Measurements from ENCODE around the gene PIGA. TPM values are rescaled to one million over a fixed set of nuclear protein-coding genes. Genes with fewer than 3 reads are reported as not detected.
A peak's percentile ranks its signal among the peaks of the same experiment; 100 is the strongest.

The PIGA gene, protein sequence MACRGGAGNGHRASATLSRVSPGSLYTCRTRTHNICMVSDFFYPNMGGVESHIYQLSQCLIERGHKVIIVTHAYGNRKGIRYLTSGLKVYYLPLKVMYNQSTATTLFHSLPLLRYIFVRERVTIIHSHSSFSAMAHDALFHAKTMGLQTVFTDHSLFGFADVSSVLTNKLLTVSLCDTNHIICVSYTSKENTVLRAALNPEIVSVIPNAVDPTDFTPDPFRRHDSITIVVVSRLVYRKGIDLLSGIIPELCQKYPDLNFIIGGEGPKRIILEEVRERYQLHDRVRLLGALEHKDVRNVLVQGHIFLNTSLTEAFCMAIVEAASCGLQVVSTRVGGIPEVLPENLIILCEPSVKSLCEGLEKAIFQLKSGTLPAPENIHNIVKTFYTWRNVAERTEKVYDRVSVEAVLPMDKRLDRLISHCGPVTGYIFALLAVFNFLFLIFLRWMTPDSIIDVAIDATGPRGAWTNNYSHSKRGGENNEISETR
- 10 to 100 TPM; 13.4 to 22.8 (median 16.9) TPM for polyA plus RNA-seq (ENCODE audit: insufficient read length in 4 of 4)

DNA sequence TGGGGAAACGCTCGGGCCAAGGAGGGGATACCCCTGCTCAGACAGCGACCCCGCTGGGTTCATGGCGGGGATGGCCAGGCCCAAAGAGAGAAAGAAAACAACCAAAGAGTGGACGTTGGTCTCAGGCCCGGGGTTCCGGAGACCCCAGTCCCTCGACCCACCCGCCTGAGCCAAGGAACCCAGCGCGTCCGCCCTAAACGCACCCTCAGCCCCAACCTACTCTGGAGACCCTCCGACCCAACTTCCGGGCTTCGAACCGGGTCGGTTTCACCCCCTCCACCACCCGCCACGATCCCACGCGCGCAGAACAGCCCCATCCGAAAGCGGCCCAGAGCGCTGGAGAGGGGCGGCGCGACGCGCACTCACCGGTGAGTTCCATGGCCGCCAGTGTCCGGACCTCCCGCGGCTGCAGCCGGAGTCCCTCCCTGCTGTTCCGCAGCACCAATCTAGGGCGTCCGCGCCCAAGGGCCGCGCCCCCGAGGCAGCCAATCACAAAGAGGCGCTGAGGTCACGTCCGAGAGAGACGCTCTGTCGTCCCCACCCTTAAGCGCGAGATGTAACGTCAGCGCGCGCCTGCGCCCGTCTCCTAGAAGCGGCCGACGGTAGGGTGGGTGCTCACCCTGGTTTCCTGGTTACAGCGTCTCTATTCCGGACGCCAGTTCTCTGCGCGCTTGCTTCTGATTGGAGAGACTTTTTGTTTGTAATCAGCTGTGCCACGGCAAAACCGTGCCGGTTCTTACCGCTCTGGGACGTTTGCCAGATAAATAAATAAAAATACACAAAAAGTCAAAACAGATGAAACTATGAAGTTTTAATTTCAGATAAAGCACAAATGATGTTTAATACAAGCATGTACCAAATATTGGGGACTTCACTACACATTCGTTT is at the start of gene PIGA:
PIGA (minus strand) TSS at position 389 of the 888 bp plus-strand sequence. CDS start 3,593 bp downstream, outside the sequence.
- peak; percentile 71 to 91 (median 84) for DNase-seq (ENCODE audit: low read depth in 4 of 4, low spot score in 2 of 4)

DNA sequence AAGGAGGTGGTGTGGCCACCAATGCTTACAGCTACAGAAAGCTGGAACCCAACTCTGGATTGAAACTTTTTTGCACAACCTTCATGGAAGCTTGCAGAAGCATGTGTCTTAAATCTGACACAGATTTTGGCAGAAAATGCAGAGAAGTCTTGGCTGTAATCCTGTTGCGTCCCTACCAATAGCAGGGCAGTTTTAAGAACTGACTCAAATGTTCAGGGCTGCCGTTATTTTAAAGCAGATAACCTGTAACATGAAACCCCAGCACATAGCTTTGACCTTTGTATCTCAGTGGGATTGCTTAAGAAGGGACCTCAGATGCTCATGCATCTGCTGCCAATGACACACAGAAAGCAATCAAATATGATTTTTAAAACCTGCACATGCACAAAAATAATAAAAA is 49.0 kb upstream of the PIGA start, which contains the start of gene VEGFD:
VEGFD (minus strand) TSS at position 110 of the 400 bp plus-strand sequence. CDS start 467 bp downstream, outside the sequence.
- peak in 1 of 4 donors; percentile 8 for DNase-seq (ENCODE audit: low read depth in 4 of 4, low spot score in 2 of 4)

- no peak for DNase-seq (ENCODE audit: low read depth in 4 of 4, low spot score in 2 of 4)
Measured at GRCh38 chrX:15382813-15383212, 47.5 kb upstream of the PIGA start.

DNA sequence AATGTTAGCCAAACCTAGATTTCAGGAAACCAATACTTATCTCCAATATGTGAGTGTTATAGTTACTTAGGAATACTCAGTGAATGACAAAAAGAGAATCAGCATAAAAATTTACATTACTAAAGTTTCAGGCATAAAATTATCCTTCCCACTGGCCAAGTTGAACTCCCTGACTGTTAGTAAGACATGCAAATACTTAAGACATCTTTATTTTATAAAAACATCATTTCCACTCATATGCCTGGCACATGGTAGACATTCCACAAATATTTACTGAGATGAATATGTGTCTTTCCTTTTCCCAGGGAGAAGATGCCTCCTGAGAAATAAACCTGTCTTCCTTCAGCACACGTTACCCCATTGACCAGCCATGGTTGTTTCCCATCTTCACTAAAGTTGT is 41.6 kb upstream of the PIGA start:
- DNase-seq (ENCODE audit: low read depth in 4 of 4, low spot score in 2 of 4) = no peak

- no peak for DNase-seq (ENCODE audit: low read depth in 4 of 4, low spot score in 2 of 4)
Measured at GRCh38 chrX:15373976-15374375, 38.7 kb upstream of the PIGA start.

- DNase-seq (ENCODE audit: low read depth in 4 of 4, low spot score in 2 of 4) = no peak
Measured at GRCh38 chrX:15366506-15367352, 31.4 kb upstream of the PIGA start.

- no peak for DNase-seq (ENCODE audit: low read depth in 4 of 4, low spot score in 2 of 4)
Measured at GRCh38 chrX:15359701-15360100, 24.4 kb upstream of the PIGA start.

DNA sequence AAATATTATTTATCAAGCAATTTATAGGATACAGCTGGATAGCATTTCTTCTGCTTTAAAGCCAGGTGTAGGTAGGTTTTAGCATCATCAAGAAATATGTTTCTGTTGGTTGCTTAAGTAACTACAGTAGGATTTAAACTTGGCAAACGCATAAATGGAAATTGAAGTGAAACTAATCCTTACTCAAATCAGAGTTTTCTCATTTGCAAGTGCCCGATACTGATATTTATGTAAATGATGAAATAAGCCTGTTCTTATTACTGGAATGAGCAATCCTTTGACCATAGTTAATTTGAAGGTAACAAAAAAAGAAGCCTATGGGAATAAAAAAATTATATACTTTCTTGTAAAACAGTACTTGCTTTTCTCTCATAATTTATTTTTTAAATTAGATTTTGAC is 23.2 kb upstream of the PIGA start:
- DNase-seq (ENCODE audit: low read depth in 4 of 4, low spot score in 2 of 4) = no peak

- DNase-seq (ENCODE audit: low read depth in 4 of 4, low spot score in 2 of 4) = no peak
Measured at GRCh38 chrX:15356444-15356843, 21.1 kb upstream of the PIGA start.

DNA sequence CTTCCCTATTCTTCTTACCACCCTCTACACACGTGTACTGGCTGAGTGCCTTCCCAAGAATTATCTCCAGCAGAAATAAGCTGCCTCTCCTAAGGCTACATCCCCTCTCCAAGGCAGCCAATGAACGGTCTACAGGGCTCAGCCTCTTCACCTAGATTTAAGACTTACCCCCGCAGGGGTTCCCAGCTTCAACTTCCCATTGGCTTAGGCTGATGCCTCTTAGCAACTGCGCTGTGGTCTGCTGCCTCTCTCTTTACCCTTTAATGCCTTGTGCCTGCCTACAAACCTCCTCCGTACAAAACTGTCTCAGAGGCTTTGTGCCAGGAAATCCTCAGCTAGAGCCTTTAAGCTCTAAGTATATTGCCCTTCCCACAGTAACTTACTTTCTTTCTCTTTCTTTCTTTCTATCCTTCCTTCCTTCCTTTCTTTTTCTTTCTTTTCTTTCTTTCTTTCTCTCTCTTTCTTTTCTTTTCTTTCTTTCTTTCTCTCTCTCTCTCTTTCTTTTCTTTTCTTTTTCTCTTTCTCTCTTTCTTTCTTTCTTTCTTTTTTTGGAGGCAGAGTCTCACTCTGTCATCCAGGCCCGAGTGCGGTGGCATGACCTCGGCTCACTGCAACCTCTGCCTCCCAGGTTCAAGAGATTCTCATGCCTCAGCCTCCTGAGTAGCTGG is 15.1 kb upstream of the PIGA start:
- DNase-seq (ENCODE audit: low read depth in 4 of 4, low spot score in 2 of 4) = no peak

DNA sequence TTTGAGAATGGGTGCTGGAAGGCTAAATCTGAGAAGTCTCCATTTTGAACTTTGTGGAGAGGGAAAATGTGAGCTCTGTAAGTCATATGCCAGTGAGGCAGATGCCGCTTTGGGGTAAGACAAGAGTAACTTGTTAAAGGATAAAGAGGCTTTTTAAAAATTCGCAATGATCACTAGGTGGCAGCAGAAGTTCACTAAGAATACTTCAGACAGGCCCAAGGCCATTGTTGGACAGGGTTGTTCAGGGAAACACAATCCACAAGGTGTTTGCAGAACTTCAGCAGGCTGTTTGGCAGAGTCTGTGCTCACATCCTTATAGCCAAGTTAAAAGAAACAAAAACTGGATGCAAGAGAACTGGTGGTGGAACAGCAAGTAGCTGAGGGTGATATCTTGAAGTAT is 13.7 kb upstream of the PIGA start:
- peak in 3 of 4 donors; percentile 13 to 45 (median 44) for DNase-seq (ENCODE audit: low read depth in 4 of 4, low spot score in 2 of 4)

DNA sequence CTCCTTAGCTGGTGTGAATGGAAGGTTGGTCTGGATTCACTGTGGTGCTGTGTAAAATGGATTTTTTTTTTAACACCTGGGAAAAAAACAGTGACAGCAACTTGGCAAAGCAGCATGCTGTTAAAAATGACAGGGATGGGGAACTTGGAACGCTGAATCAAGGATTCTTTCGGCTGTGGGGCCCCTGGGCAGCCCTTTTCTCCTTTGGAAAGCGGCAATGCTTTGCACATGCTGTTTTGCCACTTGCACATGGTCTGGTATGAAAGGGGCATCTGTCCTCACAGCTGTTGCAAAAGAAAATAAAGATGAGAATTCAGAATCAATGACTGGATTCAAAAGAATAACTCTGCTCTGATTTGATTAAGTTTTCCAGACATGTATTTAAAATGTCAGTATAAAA is 10.7 kb upstream of the PIGA start:
- DNase-seq (ENCODE audit: low read depth in 4 of 4, low spot score in 2 of 4) = no peak

- no peak for DNase-seq (ENCODE audit: low read depth in 4 of 4, low spot score in 2 of 4)
Measured at GRCh38 chrX:15344106-15344505, 8.8 kb upstream of the PIGA start.

GRCh38 chrX:15343075-15343476 is 7.8 kb upstream of the PIGA start:
- no peak for DNase-seq (ENCODE audit: low read depth in 4 of 4, low spot score in 2 of 4)

DNA sequence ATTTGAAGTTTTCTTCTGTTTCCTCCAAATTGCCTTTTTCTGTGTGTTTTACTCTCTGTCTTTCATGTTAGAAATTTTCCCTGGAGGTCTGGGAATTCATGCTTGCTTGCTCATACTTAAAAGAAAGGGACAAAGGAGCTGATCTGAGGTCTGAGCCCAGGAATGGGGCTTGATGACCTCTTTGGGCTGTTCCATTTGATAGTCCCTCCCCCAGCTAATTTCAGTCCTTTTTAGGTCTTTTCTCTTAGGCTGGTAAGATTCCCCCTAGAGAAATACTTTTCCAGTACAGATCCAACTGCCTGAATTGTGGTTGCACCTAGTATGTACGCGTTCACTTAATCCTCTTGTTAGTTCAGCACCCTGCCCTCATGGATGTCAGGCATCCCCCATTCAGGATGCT is 5.5 kb upstream of the PIGA start:
- no peak for DNase-seq (ENCODE audit: low read depth in 4 of 4, low spot score in 2 of 4)

GRCh38 chrX:15336023-15336413 is 695 bp upstream of the PIGA start:
- DNase-seq (ENCODE audit: low read depth in 4 of 4, low spot score in 2 of 4) = peak in 2 of 4 donors; percentile 21 to 28

DNA sequence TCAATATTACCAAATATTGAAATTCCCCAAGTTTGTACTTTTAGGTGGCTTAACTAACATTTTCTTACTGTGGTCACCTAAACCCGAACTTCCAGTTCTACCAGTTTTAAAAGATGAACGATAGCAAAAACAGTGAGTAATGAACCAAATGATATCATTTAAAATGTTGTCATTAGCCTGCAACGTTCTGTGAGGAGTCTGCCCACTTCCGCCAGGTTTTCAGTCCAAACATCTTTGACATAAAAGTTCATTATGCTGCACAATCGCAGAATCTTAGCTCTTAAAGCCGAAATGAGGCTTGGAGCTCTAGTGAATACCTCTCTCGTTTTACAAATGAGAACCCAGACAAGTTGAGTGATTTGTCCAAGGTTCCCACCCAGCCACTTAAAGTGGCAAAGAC is 762 bp downstream of the PIGA start:
- DNase-seq (ENCODE audit: low read depth in 4 of 4, low spot score in 2 of 4) = no peak

DNA sequence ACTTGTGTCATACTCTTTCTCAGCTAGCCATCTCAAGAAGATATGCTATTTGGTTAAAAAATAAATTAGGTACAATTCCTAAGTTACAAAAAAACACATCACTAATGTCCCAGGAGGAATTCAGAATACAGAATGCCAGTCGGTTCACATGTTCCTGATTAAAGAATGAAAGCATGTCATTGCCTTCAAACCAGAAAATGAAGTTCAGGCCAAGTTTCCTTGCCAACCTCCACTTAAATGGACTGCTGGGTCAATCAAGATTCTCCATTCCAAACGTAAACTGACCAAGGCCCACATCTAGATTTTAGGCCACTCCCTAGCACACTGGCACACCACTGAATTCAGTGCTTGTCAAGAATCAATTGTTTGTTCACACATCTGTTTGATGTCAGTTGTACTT is 6.5 kb downstream of the PIGA start:
- DNase-seq (ENCODE audit: low read depth in 4 of 4, low spot score in 2 of 4) = no peak

DNA sequence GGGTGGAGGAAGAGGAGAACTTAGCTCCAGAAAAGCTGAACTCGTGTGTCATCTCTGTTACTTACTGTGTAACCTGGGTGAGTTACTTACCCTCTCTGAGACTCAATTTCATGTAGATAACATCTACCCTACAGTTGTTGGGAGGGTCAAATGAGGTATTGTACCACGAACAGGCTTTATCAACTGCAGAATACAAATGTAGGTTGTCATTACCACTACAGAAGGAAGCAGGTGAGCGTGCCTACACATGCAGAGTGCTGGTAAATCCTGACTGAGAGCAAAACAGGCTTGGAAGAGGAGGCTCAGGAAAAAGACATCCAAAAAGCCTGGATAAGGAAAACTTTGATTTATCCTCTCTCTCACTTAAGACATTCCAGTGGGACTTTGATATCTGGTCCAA is 7.2 kb downstream of the PIGA start:
- no peak for DNase-seq (ENCODE audit: low read depth in 4 of 4, low spot score in 2 of 4)

DNA sequence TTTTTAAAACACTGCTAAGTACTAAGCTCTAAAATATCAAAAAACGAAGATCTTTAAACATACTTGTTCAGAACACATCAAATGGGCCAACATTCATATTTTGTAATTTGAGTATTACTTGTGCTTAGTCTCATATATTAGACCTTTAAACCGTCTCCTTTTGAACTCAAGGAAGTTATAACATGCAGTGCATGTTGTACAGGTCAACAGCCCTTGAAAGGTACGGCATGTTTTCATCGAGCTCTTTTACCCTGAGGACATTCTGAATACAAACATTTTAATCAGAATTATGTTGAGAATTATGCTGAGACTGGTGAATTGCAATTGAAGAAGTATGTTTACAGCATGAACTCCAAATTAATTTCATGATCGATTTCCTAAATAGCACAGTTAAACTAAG is 12.9 kb downstream of the PIGA start:
- DNase-seq (ENCODE audit: low read depth in 4 of 4, low spot score in 2 of 4) = no peak
